Chondrocyte (in vitro differentiated cells): ENCODE data around the gene DSCAM. TPM values are rescaled to one million over a fixed set of nuclear protein-coding genes. Genes with fewer than 3 reads are reported as not detected.
"Not testable (repeated sequence)": the region's sequence is repeated elsewhere in the genome, so short reads cannot be mapped to it uniquely, and the experiment has no call there.

ENCODE experiments used
- DNase-seq: peaks from one replicate; pipeline ENCODE4 v3.0.0; 2021; ENCODE audit warnings: mixed read lengths, low spot score
- H3K27ac Mint-ChIP-seq: one replicate; pipeline ENCODE4 v1.8.0; 2021; ENCODE audit warnings: mild to moderate bottlenecking, moderate library complexity, mixed read lengths; ENCODE audit not compliant: unreplicated experiment
- H3K27me3 Mint-ChIP-seq: 2 replicates; pipeline ENCODE4 v1.8.0; 2021; ENCODE audit warnings: low read depth, mixed read lengths
- H3K36me3 Mint-ChIP-seq: 2 replicates; pipeline ENCODE4 v1.8.0; 2021; ENCODE audit warnings: low read depth, mixed read lengths
- H3K4me1 Mint-ChIP-seq: 2 replicates; pipeline ENCODE4 v1.8.0; 2021; ENCODE audit warnings: low read depth, mild to moderate bottlenecking, mixed read lengths
- H3K4me3 Mint-ChIP-seq: one replicate; pipeline ENCODE4 v1.8.0; 2021; ENCODE audit warnings: mild to moderate bottlenecking, moderate library complexity, mixed read lengths; ENCODE audit not compliant: unreplicated experiment
- H3K9me3 Mint-ChIP-seq: 2 replicates; pipeline ENCODE4 v1.8.0; 2021; ENCODE audit warnings: low read depth, mixed read lengths
- CTCF ChIP-seq: fragments of 200-600 bp; sonication (generic); IDR thresholded peaks from 2 replicates; pipeline ENCODE4 v1.5.0; 2021; ENCODE audit warnings: antibody characterized with exemption, mild to moderate bottlenecking, moderate library complexity
- long read RNA-seq: library from polyadenylated mRNA; stranded (forward); transcript quantifications from one replicate; pipeline ENCODE4 v2.0.0, GENCODE V29; 2021
- total RNA-seq: library from RNA; stranded (reverse); gene quantifications from 3 replicates; pipeline ENCODE4 v1.2.1, GENCODE V29; 2021

The DSCAM gene
- 0.05 TPM in 1 of 3 replicates, not detected in the others for total RNA-seq
- long read RNA-seq: 0 reads

GRCh38 chr21:40846587-40847411 is at the start of gene DSCAM:
Gene DSCAM (minus strand): TSS chr21:40847158. CDS start chr21:40846661, 497 bp downstream.
- no peak for DNase-seq
- peaks cover 44% of the 10 kb centered on the region for H3K27me3 Mint-ChIP-seq
- no peaks in the 10 kb centered on the region for H3K9me3 Mint-ChIP-seq
- H3K36me3 Mint-ChIP-seq: no peaks in the 10 kb centered on the region
- no peak within 1 kb of the TSS for H3K27ac Mint-ChIP-seq
- H3K4me3 Mint-ChIP-seq: peak within 1 kb of the TSS; percentile 59
- no peak for TF ChIP-seq CTCF
- H3K4me1 Mint-ChIP-seq: peaks cover 10% of the 10 kb centered on the region

DNA sequence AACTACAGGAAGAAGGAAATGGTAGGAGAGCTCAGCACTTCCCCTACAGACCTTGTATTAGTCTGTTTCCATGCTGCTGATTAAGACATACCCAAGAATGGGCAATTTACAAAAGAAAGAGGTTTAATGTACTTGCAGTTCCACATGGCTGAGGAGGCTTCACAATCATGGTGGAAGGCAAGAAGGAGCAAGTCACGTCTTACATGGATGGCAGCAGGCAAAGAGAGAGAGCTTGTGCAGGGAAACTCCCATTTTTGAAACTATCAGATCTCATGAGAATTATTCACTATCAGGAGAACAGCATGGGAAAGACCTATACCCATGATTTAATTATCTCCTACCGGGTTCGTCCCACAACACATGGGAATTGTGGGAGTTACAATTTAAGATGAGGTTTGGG is 48.7 kb upstream of the DSCAM start:
- not testable (repeated sequence) for H3K4me1 Mint-ChIP-seq, DNase-seq, H3K27me3 Mint-ChIP-seq, H3K4me3 Mint-ChIP-seq, H3K27ac Mint-ChIP-seq, H3K36me3 Mint-ChIP-seq
- H3K9me3 Mint-ChIP-seq: peaks cover 34% of the 10 kb centered on the region

GRCh38 chr21:40886931-40887330 is 40.0 kb upstream of the DSCAM start:
- peaks cover 19% of the 10 kb centered on the region for H3K9me3 Mint-ChIP-seq
- no peaks in the 10 kb centered on the region for H3K27me3 Mint-ChIP-seq
- TF ChIP-seq CTCF: no peak
- no peak for DNase-seq
- H3K4me1 Mint-ChIP-seq: no peaks in the 10 kb centered on the region
- H3K4me3 Mint-ChIP-seq: no peak overlapping the region
- H3K27ac Mint-ChIP-seq: no peak overlapping the region
- H3K36me3 Mint-ChIP-seq: no peaks in the 10 kb centered on the region

DNA sequence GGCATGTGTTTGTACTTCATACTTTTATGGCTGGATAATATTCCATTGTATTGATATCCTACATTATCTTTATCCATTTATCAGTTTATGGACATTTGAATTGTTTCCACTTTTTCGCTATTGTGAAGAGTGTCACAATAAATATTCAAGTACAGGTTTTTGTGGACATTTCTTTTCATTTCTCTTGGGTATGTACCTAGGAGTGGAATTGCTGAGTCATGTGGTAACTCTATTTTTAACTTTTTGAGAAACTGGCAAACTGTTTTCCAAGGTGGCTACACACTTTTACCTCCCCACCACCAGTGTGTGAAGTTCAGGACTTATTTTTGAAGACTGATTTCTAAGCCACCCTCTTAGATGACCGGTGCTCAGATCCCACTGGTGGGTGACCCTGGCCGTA is 39.0 kb upstream of the DSCAM start:
- H3K9me3 Mint-ChIP-seq: peaks cover 20% of the 10 kb centered on the region
- no peaks in the 10 kb centered on the region for H3K27me3 Mint-ChIP-seq
- no peak for TF ChIP-seq CTCF
- no peaks in the 10 kb centered on the region for H3K4me1 Mint-ChIP-seq
- H3K27ac Mint-ChIP-seq: no peak overlapping the region
- no peaks in the 10 kb centered on the region for H3K36me3 Mint-ChIP-seq
- H3K4me3 Mint-ChIP-seq: no peak overlapping the region
- DNase-seq: no peak

DNA sequence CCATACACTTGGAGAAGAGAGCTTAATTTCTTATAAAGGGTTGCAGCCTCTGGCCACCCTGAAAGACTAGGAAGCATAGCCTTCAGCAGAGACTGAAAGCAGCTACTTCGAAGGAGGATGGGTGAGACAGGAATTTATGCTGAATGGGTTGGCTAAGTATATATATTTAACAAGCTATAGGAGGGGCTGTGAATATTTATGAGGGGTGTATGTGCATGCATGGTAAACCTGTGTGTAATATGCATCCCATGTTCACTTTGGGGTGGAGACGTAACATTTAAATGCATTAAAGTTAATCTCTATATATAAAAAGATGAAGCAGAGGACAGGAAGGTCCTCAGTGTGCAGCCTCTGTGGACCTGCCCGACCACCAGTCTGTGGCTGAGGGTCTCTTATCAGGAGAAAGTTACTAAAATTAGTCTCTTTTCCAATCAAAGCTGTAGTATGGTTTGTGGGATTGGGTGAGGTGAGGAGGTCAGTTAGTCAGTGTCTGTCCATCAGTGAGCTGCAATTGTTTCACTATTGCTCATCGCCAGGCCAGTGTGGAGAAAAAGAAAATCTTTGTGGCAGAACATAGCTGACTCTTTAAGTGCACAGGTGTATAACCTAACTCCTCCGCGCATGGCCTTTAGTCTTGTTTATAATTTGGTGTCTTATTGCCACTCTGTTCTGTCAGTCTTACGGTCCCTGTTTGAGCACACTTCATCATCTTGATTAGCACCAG is 35.4 kb upstream of the DSCAM start:
- H3K36me3 Mint-ChIP-seq: no peaks in the 10 kb centered on the region
- H3K9me3 Mint-ChIP-seq: peaks cover 14% of the 10 kb centered on the region
- TF ChIP-seq CTCF: no peak
- H3K4me3 Mint-ChIP-seq: no peak overlapping the region
- no peak for DNase-seq
- no peaks in the 10 kb centered on the region for H3K27me3 Mint-ChIP-seq
- H3K27ac Mint-ChIP-seq: no peak overlapping the region
- H3K4me1 Mint-ChIP-seq: no peaks in the 10 kb centered on the region
